ENCODE data around the gene PHLPP2. TPM values are rescaled to one million over a fixed set of nuclear protein-coding genes. Genes with fewer than 3 reads are reported as not detected.

PHLPP2 gene
- total and polyA plus RNA-seq, 5 donors from 2014 or later, result 1.7 to 10.1 (median 2.3) TPM

DNA sequence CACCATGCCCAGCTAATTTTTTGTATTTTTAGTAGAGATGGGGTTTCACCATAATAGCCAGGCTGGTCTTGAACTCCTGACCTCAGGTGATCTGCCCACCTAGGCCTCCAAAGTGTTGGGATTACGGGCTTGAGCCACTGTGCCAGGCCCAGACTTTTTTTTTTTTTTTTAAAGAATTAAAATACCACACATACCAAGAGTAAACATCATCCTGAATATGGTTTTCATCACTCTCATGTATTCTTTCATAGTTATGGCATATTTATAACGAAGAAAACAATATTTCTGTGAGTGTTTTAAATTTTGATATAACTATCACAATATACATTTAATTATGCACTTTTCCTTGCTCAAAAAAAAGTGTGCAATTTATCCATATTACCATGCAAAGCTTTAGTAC, 50.3 kb downstream of the PHLPP2 start:
- Histone ChIP-seq H3K36me3 (ENCODE audit: control insufficient read depth, insufficient read depth, low read length) (peaks cover 45% of the 10 kb centered on the region), H3K27ac (ENCODE audit: insufficient read depth, low read length, poor library complexity, severe bottlenecking) (no peak overlapping the region), H3K9me3 (ENCODE audit: control insufficient read depth in 2 of 2, low read length in 2 of 2) (no peaks in the 10 kb centered on the region), H3K4me3 (ENCODE audit: low read depth, low read length) (no peak overlapping the region), H3K27me3 (ENCODE audit: control insufficient read depth, insufficient read depth, low read length) (no peaks in the 10 kb centered on the region), H3K4me1 (ENCODE audit: control insufficient read depth, insufficient read depth, low read length, poor library complexity, severe bottlenecking) (no peaks in the 10 kb centered on the region)
- DNase-seq, result no peak
- Mint-ChIP-seq H3K4me3 (no peak overlapping the region), H3K4me1 (peaks cover 0 to 2% (median 0%) of the 10 kb centered on the region in 4 donors), H3K27ac (no peak overlapping the region), H3K27me3 (no peaks in the 10 kb centered on the region), H3K9me3 (no peaks in the 10 kb centered on the region), H3K36me3 (peaks cover 50% of the 10 kb centered on the region)
- no peak for ATAC-seq (ENCODE audit: low read depth in 2 of 2)

DNA sequence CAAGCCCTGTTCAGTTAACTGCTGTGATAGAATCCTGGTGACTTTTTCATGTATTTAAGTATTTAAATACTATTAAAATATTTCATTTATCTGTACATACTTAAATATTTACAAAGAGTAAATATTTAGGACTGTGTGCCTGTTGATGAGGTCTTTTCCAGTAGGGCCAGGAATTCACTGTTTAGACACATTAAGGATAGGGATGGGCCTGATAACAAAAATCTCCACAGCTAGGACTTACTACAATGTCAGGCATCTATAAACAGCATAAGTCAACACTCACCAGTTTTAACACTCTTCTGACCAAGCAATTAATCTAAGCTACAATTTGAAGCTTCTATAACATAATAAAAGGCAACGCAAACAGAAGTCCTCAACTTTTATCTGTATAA, 50.9 kb downstream of the PHLPP2 start:
- no peak overlapping the region for H3K27ac ChIP-seq (ENCODE audit: insufficient read depth, low read length, poor library complexity, severe bottlenecking)
- no peak overlapping the region for H3K4me3 Mint-ChIP-seq
- no peak overlapping the region for H3K27ac Mint-ChIP-seq
- H3K27me3 Mint-ChIP-seq, result no peaks in the 10 kb centered on the region
- no peak overlapping the region for H3K4me3 ChIP-seq (ENCODE audit: low read depth, low read length)
- no peaks in the 10 kb centered on the region for H3K4me1 Mint-ChIP-seq
- peaks cover 54% of the 10 kb centered on the region for H3K36me3 Mint-ChIP-seq
- H3K9me3 ChIP-seq (ENCODE audit: control insufficient read depth in 2 of 2, low read length in 2 of 2), result no peaks in the 10 kb centered on the region
- H3K4me1 ChIP-seq (ENCODE audit: control insufficient read depth, insufficient read depth, low read length, poor library complexity, severe bottlenecking), result no peaks in the 10 kb centered on the region
- DNase-seq (no peak), ATAC-seq (ENCODE audit: low read depth in 2 of 2) (no peak)
- no peaks in the 10 kb centered on the region for H3K27me3 ChIP-seq (ENCODE audit: control insufficient read depth, insufficient read depth, low read length)
- H3K9me3 Mint-ChIP-seq, result no peaks in the 10 kb centered on the region
- H3K36me3 ChIP-seq (ENCODE audit: control insufficient read depth, insufficient read depth, low read length), result peaks cover 43% of the 10 kb centered on the region

DNA sequence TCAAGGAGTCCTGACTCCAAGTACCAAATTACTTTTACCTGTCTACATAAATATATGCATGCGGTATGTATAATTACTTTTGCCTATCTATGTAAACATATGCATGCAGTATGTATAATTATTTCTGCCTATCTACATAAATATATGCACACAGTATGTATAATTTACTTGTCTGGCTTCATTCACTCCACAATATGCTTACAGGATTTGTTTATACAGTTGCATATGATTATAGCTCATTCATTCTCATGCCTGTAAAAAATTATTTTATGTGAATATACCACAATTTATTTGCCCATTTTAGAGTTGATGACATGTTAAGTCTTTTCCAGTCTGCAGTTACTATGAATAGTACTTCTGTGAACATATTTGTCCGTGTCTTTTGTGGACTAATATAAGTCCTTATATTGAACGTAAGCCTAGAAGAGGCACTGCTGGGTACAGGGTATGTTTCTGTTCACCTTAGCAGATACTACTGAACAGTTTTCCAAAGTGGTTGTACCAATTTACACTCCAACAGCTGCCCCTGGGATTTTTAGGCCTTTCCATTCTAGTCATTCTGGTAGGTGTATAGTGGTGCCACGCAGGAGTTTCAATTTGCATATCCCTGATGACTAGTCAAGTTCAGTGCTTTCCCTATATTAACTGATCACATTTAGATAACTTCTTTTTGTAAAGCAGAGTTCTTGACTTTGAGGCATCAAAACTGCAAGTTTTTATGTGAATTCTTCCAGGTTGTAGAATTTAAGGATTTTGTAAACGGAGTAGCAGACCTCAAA, 51.5 kb downstream of the PHLPP2 start:
- no peak for DNase-seq
- Mint-ChIP-seq H3K27me3 (no peaks in the 10 kb centered on the region), H3K27ac (no peak overlapping the region), H3K9me3 (no peaks in the 10 kb centered on the region), H3K4me1 (no peaks in the 10 kb centered on the region), H3K4me3 (no peak overlapping the region), H3K36me3 (peaks cover 55% of the 10 kb centered on the region)
- H3K27me3 ChIP-seq (ENCODE audit: control insufficient read depth, insufficient read depth, low read length), result no peaks in the 10 kb centered on the region
- no peak for ATAC-seq (ENCODE audit: low read depth in 2 of 2)
- no peaks in the 10 kb centered on the region for H3K9me3 ChIP-seq (ENCODE audit: control insufficient read depth in 2 of 2, low read length in 2 of 2)
- H3K27ac ChIP-seq (ENCODE audit: insufficient read depth, low read length, poor library complexity, severe bottlenecking), result no peak overlapping the region
- H3K36me3 ChIP-seq (ENCODE audit: control insufficient read depth, insufficient read depth, low read length), result peaks cover 40% of the 10 kb centered on the region
- H3K4me1 ChIP-seq (ENCODE audit: control insufficient read depth, insufficient read depth, low read length, poor library complexity, severe bottlenecking), result no peaks in the 10 kb centered on the region
- no peak overlapping the region for H3K4me3 ChIP-seq (ENCODE audit: low read depth, low read length)

DNA sequence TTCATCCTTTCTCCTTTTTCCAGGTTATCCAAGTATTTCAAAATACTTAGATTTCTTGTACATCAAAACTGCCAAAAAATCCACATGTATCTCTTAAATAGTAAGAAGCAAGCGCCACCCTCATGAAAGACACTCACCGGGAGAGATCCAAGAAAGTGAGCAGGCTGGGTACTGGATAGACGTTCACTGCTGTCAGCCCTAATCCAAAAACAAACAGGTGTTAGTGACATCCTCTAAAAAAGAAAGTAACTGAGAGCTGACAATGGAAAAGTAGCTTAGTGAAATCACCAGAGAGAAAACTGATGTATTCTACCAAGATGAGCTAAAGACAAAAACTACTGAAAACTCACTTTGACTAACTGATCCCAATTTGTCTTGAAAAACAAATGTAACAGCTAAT, 52.4 kb downstream of the PHLPP2 start:
- no peak overlapping the region for H3K27ac Mint-ChIP-seq

DNA sequence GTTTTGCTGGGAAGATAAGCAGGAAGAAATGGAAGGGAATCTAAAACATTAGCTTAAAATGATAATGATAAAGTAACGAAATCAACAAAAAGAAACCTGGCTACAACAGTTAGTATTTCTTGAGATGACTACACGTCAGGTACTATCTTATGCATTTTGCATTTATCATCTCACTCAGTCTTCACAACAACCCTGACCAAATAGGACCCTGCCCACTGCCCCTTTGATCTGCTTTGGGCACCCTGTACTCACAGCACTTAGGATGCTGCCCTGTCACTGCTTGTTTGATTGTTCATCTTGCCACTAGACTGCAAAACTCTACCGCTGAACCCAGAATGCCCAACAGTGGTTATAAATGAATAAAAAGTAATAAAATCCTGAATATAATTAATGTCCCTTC, 53.3 kb downstream of the PHLPP2 start:
- no peak overlapping the region for H3K27ac Mint-ChIP-seq
- H3K27me3 Mint-ChIP-seq, result no peaks in the 10 kb centered on the region
- peaks cover 64% of the 10 kb centered on the region for H3K36me3 Mint-ChIP-seq
- Histone ChIP-seq H3K4me3 (ENCODE audit: low read depth, low read length) (no peak overlapping the region), H3K36me3 (ENCODE audit: control insufficient read depth, insufficient read depth, low read length) (peaks cover 44% of the 10 kb centered on the region), H3K27me3 (ENCODE audit: control insufficient read depth, insufficient read depth, low read length) (no peaks in the 10 kb centered on the region), H3K9me3 (ENCODE audit: control insufficient read depth in 2 of 2, low read length in 2 of 2) (no peaks in the 10 kb centered on the region), H3K27ac (ENCODE audit: insufficient read depth, low read length, poor library complexity, severe bottlenecking) (no peak overlapping the region), H3K4me1 (ENCODE audit: control insufficient read depth, insufficient read depth, low read length, poor library complexity, severe bottlenecking) (no peaks in the 10 kb centered on the region)
- no peaks in the 10 kb centered on the region for H3K9me3 Mint-ChIP-seq
- H3K4me1 Mint-ChIP-seq, result no peaks in the 10 kb centered on the region
- DNase-seq (no peak), ATAC-seq (ENCODE audit: low read depth in 2 of 2) (no peak)
- H3K4me3 Mint-ChIP-seq, result no peak overlapping the region

More for the DNA sequence above, 52.4 kb downstream of the PHLPP2 start:
- Histone ChIP-seq H3K27ac (ENCODE audit: insufficient read depth, low read length, poor library complexity, severe bottlenecking) (no peak overlapping the region), H3K9me3 (ENCODE audit: control insufficient read depth in 2 of 2, low read length in 2 of 2) (no peaks in the 10 kb centered on the region), H3K36me3 (ENCODE audit: control insufficient read depth, insufficient read depth, low read length) (peaks cover 38% of the 10 kb centered on the region), H3K4me3 (ENCODE audit: low read depth, low read length) (no peak overlapping the region), H3K27me3 (ENCODE audit: control insufficient read depth, insufficient read depth, low read length) (no peaks in the 10 kb centered on the region), H3K4me1 (ENCODE audit: control insufficient read depth, insufficient read depth, low read length, poor library complexity, severe bottlenecking) (no peaks in the 10 kb centered on the region)
- Mint-ChIP-seq H3K4me1 (no peaks in the 10 kb centered on the region), H3K9me3 (no peaks in the 10 kb centered on the region), H3K27me3 (no peaks in the 10 kb centered on the region), H3K36me3 (peaks cover 59% of the 10 kb centered on the region), H3K4me3 (no peak overlapping the region)
- DNase-seq, result no peak
- no peak for ATAC-seq (ENCODE audit: low read depth in 2 of 2)

DNA sequence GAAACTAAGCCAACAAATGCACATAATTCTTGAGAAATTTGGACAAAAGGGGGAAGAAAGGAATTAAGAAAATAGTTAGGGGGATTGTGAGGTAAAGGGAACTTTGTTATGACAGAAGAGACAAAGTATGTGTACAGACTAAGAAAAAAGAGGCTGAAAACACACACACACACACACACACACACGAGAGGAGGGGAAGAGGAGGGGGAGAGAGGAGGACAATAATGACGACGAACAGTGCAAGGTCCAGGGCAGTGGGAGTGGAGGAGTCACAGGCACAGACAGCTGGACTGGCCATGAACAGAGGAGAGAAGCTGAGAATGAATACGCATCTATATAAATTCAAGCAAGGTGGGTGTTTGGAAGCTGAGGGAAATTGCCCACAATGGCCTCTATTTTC, 54.0 kb downstream of the PHLPP2 start:
- H3K27me3 ChIP-seq (ENCODE audit: control insufficient read depth, insufficient read depth, low read length), result no peaks in the 10 kb centered on the region
- Mint-ChIP-seq H3K4me3 (no peak overlapping the region), H3K4me1 (no peaks in the 10 kb centered on the region), H3K9me3 (no peaks in the 10 kb centered on the region), H3K27ac (no peak overlapping the region), H3K27me3 (no peaks in the 10 kb centered on the region), H3K36me3 (peaks cover 61% of the 10 kb centered on the region)
- DNase-seq (no peak), ATAC-seq (ENCODE audit: low read depth in 2 of 2) (no peak)
- no peaks in the 10 kb centered on the region for H3K9me3 ChIP-seq (ENCODE audit: control insufficient read depth in 2 of 2, low read length in 2 of 2)
- H3K4me3 ChIP-seq (ENCODE audit: low read depth, low read length), result no peak overlapping the region
- H3K4me1 ChIP-seq (ENCODE audit: control insufficient read depth, insufficient read depth, low read length, poor library complexity, severe bottlenecking), result no peaks in the 10 kb centered on the region
- peaks cover 39% of the 10 kb centered on the region for H3K36me3 ChIP-seq (ENCODE audit: control insufficient read depth, insufficient read depth, low read length)
- no peak overlapping the region for H3K27ac ChIP-seq (ENCODE audit: insufficient read depth, low read length, poor library complexity, severe bottlenecking)

GRCh38 chr16:71669926-71670536, 54.5 kb downstream of the PHLPP2 start:
- no peaks in the 10 kb centered on the region for H3K4me1 Mint-ChIP-seq
- peak overlapping the region in 1 of 3 donors; percentile 2 for H3K27ac Mint-ChIP-seq
- ATAC-seq (ENCODE audit: low read depth in 2 of 2), result no peak
- Histone ChIP-seq H3K27ac (ENCODE audit: insufficient read depth, low read length, poor library complexity, severe bottlenecking) (no peak overlapping the region), H3K9me3 (ENCODE audit: control insufficient read depth in 2 of 2, low read length in 2 of 2) (no peaks in the 10 kb centered on the region), H3K27me3 (ENCODE audit: control insufficient read depth, insufficient read depth, low read length) (no peaks in the 10 kb centered on the region), H3K4me1 (ENCODE audit: control insufficient read depth, insufficient read depth, low read length, poor library complexity, severe bottlenecking) (no peaks in the 10 kb centered on the region), H3K36me3 (ENCODE audit: control insufficient read depth, insufficient read depth, low read length) (peaks cover 34% of the 10 kb centered on the region), H3K4me3 (ENCODE audit: low read depth, low read length) (no peak overlapping the region)
- H3K36me3 Mint-ChIP-seq, result peaks cover 58% of the 10 kb centered on the region
- DNase-seq, result no peak
- H3K9me3 Mint-ChIP-seq, result no peaks in the 10 kb centered on the region
- no peaks in the 10 kb centered on the region for H3K27me3 Mint-ChIP-seq
- no peak overlapping the region for H3K4me3 Mint-ChIP-seq

Measured in CD4-positive, CD25-positive, alpha-beta regulatory T cell (primary cell).